Upper lobe of left lung (tissue), 4 donors: ENCODE data around the gene NDUFS1.

Experiments used
- CTCF ChIP-seq, 6 experiments: fragments of 450-650 bp in 4 of 6; fragments of 200-600 bp in 2 of 6; sonication (generic) in 2 of 6; IDR thresholded peaks; one replicate each; pipeline ENCODE4 v1.5.1; 2016 to 2019; ENCODE audit warnings: antibody characterized with exemption in 6 of 6
- EP300 ChIP-seq, 4 donors: sonication (generic); formaldehyde crosslinking; IDR thresholded peaks; one replicate each; pipeline ENCODE4 v1.5.1; 2017; ENCODE audit warnings: antibody characterized with exemption in 4 of 4, control low read depth in 2 of 4
- POLR2A ChIP-seq, 4 donors: fragments of 450-650 bp; IDR thresholded peaks; one replicate each; pipeline ENCODE4 v1.5.1; 2016 to 2017; ENCODE audit warnings: antibody characterized with exemption in 4 of 4, mild to moderate bottlenecking in 2 of 4
- POLR2AphosphoS5 ChIP-seq, 2 donors: sonication (generic); formaldehyde crosslinking; IDR thresholded peaks; one replicate each; pipeline ENCODE4 v1.5.1; 2017; ENCODE audit warnings: antibody characterized with exemption in 2 of 2

- no peak for TF ChIP-seq CTCF (IDR thresholded peaks at IDR 0.05)
- no peak for TF ChIP-seq POLR2A (IDR thresholded peaks at IDR 0.05)
- TF ChIP-seq EP300 (IDR thresholded peaks at IDR 0.05), result no peak
- no peak for TF ChIP-seq POLR2AphosphoS5 (IDR thresholded peaks at IDR 0.05)
These were observed 44.1 kb upstream of the NDUFS1 start for GRCh38 chr2:206203331-206203730.
